Smooth muscle cell (in vitro differentiated cells): ENCODE measurements around the gene CFAP74. TPM values are rescaled to one million over a fixed set of nuclear protein-coding genes. Genes with fewer than 3 reads are reported as not detected.

ENCODE experiments used
- DNase-seq: peaks from one replicate; lab custom pipeline; 2025; ENCODE audit not compliant: unreplicated experiment; lab: John Stamatoyannopoulos, UW
- H2AFZ ChIP-seq: fragments of 200-600 bp; sonication (generic); 2 replicates; pipeline ENCODE4 v1.6.0; 2016; ENCODE audit warnings: antibody characterized with exemption, low read depth, mild to moderate bottlenecking
- H3F3A ChIP-seq: fragments of 200-600 bp; sonication (generic); 2 replicates; pipeline ENCODE4 v1.6.0; 2017; ENCODE audit warnings: antibody characterized with exemption, low read depth
- H3K27ac ChIP-seq: fragments of 200-600 bp; sonication (generic); 2 replicates; pipeline ENCODE4 v1.5.1; 2016; ENCODE audit warnings: low read depth, mild to moderate bottlenecking
- H3K27me3 ChIP-seq: fragments of 200-600 bp; sonication (generic); 2 replicates; pipeline ENCODE4 v1.6.1; 2016; ENCODE audit warnings: low read depth, mild to moderate bottlenecking
- H3K36me3 ChIP-seq: fragments of 200-600 bp; sonication (generic); 2 replicates; pipeline ENCODE4 v1.5.1; 2016; ENCODE audit warnings: low read depth
- H3K4me1 ChIP-seq: fragments of 200-600 bp; sonication (generic); 2 replicates; pipeline ENCODE4 v1.5.1; 2016; ENCODE audit warnings: low read depth
- H3K4me2 ChIP-seq: fragments of 200-600 bp; sonication (generic); 2 replicates; pipeline ENCODE4 v1.6.0; 2016; ENCODE audit warnings: mild to moderate bottlenecking
- H3K4me3 ChIP-seq: fragments of 200-600 bp; sonication (generic); 2 replicates; pipeline ENCODE4 v1.5.1; 2016; ENCODE audit warnings: mild to moderate bottlenecking
- H3K79me2 ChIP-seq: fragments of 200-600 bp; sonication (generic); 2 replicates; pipeline ENCODE4 v1.6.0; 2016; ENCODE audit warnings: low read depth, mild to moderate bottlenecking
- H3K9ac ChIP-seq: fragments of 200-600 bp; sonication (generic); 2 replicates; pipeline ENCODE4 v1.6.0; 2016; ENCODE audit warnings: low read depth
- H3K9me3 ChIP-seq: fragments of 200-600 bp; sonication (generic); replicated peaks from 2 replicates; pipeline ENCODE4 v1.5.1; 2016; ENCODE audit warnings: low read depth
- H4K20me1 ChIP-seq: fragments of 200-600 bp; sonication (generic); 2 replicates; pipeline ENCODE4 v1.6.0; 2016; ENCODE audit warnings: low read depth
- CTCF ChIP-seq: fragments of 200-600 bp; sonication (generic); IDR thresholded peaks from 2 replicates; pipeline ENCODE4 v1.5.1; 2017; ENCODE audit warnings: borderline replicate concordance, mild to moderate bottlenecking, antibody characterized with exemption; ENCODE audit not compliant: insufficient read depth, poor library complexity, severe bottlenecking
- WGBS: methylation state at CpG from one replicate; pipeline ENCODE4 v1.1.7; 2016; ENCODE audit warnings: low lambda C conversion rate; 5-methylcytosine and 5-hydroxymethylcytosine counted together
- polyA plus RNA-seq: library from polyadenylated mRNA; unstranded; fragments of >200 nt; fragmentation: Nextera tagmentation; extraction: Ambion mirVana; gene quantifications from 2 replicates; pipeline ENCODE4 v1.2.1, GENCODE V29; 2016
- total RNA-seq: library from RNA; depleted of rRNA; stranded (reverse); fragments of >200 nt; gene quantifications from 2 replicates; pipeline ENCODE4 v1.2.3, GENCODE V29; 2014

CFAP74 gene
- total and polyA plus RNA-seq, 2 experiments from 2014 or later = not detected

GRCh38 chr1:1986451-1987141, 17.0 kb downstream of the CFAP74 start:
- Histone ChIP-seq H4K20me1 (no peaks in the 10 kb centered on the region), H3F3A (no peaks in the 10 kb centered on the region), H3K36me3 (no peaks in the 10 kb centered on the region), H3K27ac (no peak overlapping the region), H3K9me3 (no peaks in the 10 kb centered on the region), H3K9ac (no peak overlapping the region), H3K4me3 (no peak overlapping the region), H3K4me2 (no peak overlapping the region), H3K79me2 (no peaks in the 10 kb centered on the region), H3K27me3 (no peaks in the 10 kb centered on the region), H2AFZ (no peak overlapping the region), H3K4me1 (no peaks in the 10 kb centered on the region)
- 89% methylated on average over 23 of the region's 24 CpGs for WGBS
- no peak for TF ChIP-seq CTCF
- DNase-seq = no peak

GRCh38 chr1:1985375-1986050, 18.1 kb downstream of the CFAP74 start:
- no peak overlapping the region for H3K4me3 ChIP-seq
- H4K20me1 ChIP-seq = no peaks in the 10 kb centered on the region
- no peaks in the 10 kb centered on the region for H3K36me3 ChIP-seq
- H3K27ac ChIP-seq = no peak overlapping the region
- H3K9me3 ChIP-seq = no peaks in the 10 kb centered on the region
- no peak overlapping the region for H3K9ac ChIP-seq
- H3K27me3 ChIP-seq = no peaks in the 10 kb centered on the region
- H3K4me1 ChIP-seq = no peaks in the 10 kb centered on the region
- DNase-seq = no peak
- no peak overlapping the region for H3K4me2 ChIP-seq
- no peak overlapping the region for H2AFZ ChIP-seq
- no peaks in the 10 kb centered on the region for H3K79me2 ChIP-seq
- no peak for TF ChIP-seq CTCF
- 86% methylated on average over 32 of the region's 32 CpGs for WGBS
- H3F3A ChIP-seq = no peaks in the 10 kb centered on the region

- Histone ChIP-seq H3K9ac (no peak overlapping the region), H3K27me3 (no peaks in the 10 kb centered on the region), H3K79me2 (no peaks in the 10 kb centered on the region), H4K20me1 (no peaks in the 10 kb centered on the region), H2AFZ (no peak overlapping the region), H3K4me3 (no peak overlapping the region), H3K4me1 (no peaks in the 10 kb centered on the region), H3K9me3 (no peaks in the 10 kb centered on the region), H3K36me3 (no peaks in the 10 kb centered on the region), H3F3A (no peaks in the 10 kb centered on the region), H3K4me2 (no peak overlapping the region), H3K27ac (no peak overlapping the region)
- DNase-seq = no peak
- 90% methylated on average over 17 of the region's 17 CpGs for WGBS
- TF ChIP-seq CTCF = no peak
Measured at GRCh38 chr1:1984560-1985070, 19.0 kb downstream of the CFAP74 start.
